GM18951 (cell line): ENCODE results near the gene RUNX2.

Experiments used
- POLR2A ChIP-seq: IDR thresholded peaks from 4 replicates; pipeline ENCODE4 v1.6.1; 2011; ENCODE audit warnings: mild to moderate bottlenecking; ENCODE audit not compliant: insufficient read length, insufficient read depth; ENCODE audit errors: extremely low read depth
- in situ Hi-C: fragments of 300-500 bp; cut with MboI; formaldehyde crosslinking; loops from one replicate; pipeline ENCODE4 v1.12.0; 2022; ENCODE audit warnings: low sequenced_read_pairs, mixed read lengths, inconsistent platforms; ENCODE audit not compliant: unreplicated experiment

RUNX2 gene

DNA sequence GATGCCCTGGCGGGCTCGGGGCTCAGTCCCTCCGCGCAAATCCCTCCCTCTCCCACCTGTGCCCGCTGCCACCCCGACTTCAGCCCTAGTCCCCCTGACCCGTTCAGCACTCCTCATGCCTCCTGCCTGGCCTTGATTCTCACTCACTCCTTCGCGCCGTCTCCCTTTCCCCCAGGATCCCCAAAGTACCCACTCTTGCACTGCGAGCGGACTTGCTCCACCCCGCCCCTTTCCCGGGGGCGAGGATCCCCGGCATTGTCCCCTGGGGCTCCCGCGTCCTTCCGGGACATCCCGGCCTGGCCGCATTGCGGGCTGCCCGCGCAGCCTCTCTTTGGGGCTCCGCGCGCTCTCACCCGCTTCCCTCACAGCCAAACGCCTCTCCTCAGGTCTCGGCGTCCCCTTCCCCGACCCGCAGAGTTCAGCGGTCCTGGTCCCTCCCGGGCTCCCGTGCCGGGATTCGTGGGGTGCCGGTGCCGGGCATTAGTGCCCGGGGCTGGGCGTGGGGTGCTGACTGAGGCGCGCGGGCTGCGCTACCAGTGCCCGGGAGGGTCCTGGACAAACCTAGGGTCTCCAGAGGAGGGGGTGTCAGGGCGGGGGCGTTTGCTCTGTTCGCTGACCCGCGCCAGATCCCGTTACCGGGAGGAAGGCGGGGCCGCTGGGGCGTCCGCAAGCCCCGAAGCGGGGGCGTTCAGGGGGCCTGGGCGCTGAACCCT is 95.1 kb downstream of the RUNX2 start:
- TF ChIP-seq POLR2A, result no peak
- in situ Hi-C loops, result loop anchor here (10.0 kb wide), 2 partner anchors 292 to 768 kb away; no protein-coding TSS in a partner anchor

DNA sequence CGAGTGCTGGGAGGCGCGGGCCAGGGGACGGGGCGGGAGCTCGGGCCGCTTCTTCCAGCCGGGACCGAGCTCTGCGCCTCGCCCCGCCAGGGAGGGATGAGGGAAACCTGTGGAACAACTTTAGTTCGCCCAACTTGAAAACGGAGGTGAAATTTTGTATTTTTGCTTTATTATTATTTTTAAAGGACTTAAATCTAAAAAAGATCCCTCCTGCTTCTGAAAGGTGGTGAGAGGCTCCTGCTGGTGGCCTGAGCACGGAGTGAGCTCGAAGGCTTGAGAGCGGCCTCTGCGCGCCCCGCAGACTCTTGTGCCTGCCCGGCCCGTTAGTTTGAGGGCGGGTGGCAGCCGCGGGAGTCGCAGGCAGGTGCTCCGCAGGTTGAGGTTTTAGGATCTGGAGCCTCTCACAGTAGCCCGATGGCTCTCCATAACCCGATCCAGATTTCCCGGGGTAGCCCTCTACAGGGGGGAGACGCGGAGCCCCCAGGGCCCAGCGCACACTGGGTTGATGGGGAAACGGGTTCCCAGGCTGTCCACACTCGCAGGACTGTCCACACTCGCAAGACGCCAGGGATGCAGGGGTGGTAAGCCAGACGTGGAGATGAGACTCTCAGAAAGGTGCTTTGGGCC is 95.8 kb downstream of the RUNX2 start:
- in situ Hi-C loops, result loop anchor here (10.0 kb wide), 2 partner anchors 291 to 769 kb away; no protein-coding TSS in a partner anchor

GRCh38 chr6:45424451-45424861 is 96.3 kb downstream of the RUNX2 start:
- in situ Hi-C loops, result loop anchor here (10.0 kb wide), 2 partner anchors 290 to 770 kb away; no protein-coding TSS in a partner anchor
- no peak for TF ChIP-seq POLR2A

More for the DNA sequence above, 95.8 kb downstream of the RUNX2 start:
- no peak for TF ChIP-seq POLR2A

DNA sequence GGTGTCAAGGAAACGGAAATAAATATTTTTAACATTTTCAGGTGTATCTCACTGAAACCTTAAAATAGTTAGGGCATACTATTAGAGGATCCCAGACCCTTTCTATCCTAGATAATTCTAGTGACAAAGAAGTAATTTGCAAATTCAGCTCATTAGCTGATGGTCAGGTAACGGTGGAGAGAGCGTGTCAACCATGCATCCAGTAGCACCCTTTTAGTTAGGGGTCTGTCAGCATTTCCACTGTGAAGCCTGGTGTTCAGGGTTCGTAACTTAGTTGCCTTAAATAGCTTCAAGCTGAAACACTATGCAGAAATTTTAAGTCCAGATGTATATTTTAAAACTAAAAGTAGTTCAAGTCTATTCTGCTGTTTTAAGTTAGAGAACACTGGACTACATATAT is 98.1 kb downstream of the RUNX2 start:
- in situ Hi-C loops, result loop anchor here (10.0 kb wide), 2 partner anchors 289 to 771 kb away; no protein-coding TSS in a partner anchor

GRCh38 chr6:45427726-45428125 is 99.6 kb downstream of the RUNX2 start:
- in situ Hi-C loops, result loop anchor here (10.0 kb wide), 2 partner anchors 287 to 773 kb away; no protein-coding TSS in a partner anchor
- TF ChIP-seq POLR2A, result no peak

More for the DNA sequence above, 98.1 kb downstream of the RUNX2 start:
- TF ChIP-seq POLR2A, result no peak

GRCh38 chr6:45428727-45429126 is 100.6 kb downstream of the RUNX2 start:
- no peak for TF ChIP-seq POLR2A
- in situ Hi-C loops, result loop anchor here (10.0 kb wide), 2 partner anchors 286 to 774 kb away; no protein-coding TSS in a partner anchor

GRCh38 chr6:45430590-45431202 is 102.6 kb downstream of the RUNX2 start:
- no peak for TF ChIP-seq POLR2A
- in situ Hi-C loops, result no loop called here

- TF ChIP-seq POLR2A, result no peak
- in situ Hi-C loops, result no loop called here
Observed at GRCh38 chr6:45431317-45432065, 103.4 kb downstream of the RUNX2 start.

DNA sequence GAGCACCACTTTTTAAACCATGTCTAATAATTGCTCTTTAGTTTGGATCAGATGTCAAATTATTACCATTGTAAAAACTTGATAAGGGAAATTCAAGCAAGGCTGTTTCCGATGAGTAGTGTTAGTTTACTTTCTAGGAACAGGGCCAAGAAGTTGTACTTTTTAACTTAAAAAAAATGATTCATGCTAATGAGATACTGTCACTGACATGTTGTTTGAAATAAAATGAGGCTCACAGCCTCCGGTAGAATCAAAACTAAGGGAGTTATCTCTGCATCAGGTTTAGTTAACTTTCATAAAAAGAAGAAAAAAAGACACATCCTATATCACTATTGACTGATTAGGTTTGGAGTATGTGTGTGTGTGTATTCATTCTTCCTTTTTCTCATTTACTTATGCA is 104.8 kb downstream of the RUNX2 start:
- in situ Hi-C loops, result no loop called here

DNA sequence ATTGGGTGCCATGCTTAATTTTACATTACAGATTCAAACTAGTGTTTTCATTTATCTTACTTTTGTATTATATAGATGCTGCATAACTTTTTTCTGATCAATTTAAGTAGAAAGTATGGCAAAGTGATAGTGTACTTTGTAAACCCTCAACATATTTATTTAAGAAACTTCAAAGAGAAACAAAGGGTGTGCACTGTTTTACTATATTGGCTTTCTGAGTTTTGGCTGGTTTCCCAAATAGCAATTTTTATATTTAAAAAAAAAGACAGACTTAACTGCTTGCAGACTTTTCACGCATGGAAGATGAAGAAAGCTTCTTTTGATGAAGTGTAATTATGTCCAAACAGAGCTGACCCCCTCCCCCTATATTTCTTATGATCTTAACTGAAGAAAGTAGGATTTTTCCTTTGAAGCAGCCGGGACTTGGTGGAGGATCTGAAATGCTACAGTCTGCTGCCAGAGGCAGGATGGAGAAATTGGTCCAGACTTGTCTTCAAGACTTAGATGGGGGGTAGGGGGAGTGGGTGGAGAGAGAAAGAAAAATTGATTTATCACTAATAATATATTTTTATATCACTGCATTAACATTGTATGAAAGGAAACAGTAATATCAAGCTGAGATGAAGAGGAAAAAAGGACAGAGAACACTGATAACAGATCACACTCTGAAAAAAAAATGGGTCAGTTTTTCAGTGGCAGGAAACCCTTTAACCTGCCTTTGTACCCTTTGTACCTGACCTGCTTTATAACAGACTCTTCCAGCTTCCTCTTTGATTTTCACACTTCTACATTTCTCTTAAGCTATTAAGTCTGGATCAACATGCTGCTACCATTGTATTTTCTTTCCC is 105.6 kb downstream of the RUNX2 start:
- no peak for TF ChIP-seq POLR2A
- in situ Hi-C loops, result no loop called here

More for the DNA sequence above, 104.8 kb downstream of the RUNX2 start:
- no peak for TF ChIP-seq POLR2A

DNA sequence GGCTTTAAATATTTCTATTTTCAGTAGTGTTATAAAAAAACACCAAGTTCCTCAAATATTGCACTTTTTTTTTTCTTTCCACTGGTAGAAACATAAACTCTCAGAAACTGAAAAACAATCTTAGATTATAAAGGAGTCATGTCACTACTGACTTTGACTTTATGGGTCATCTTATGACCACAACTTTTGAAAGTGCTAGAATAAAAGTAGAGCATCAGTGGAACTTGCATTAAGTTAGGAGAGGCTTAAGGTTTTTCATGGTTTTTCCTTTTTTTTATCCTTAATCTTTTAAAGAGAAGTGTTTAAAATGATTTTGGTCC is 106.2 kb downstream of the RUNX2 start:
- in situ Hi-C loops, result no loop called here

More for the DNA sequence above, 106.2 kb downstream of the RUNX2 start:
- no peak for TF ChIP-seq POLR2A
